HG02943 (cell line): ENCODE data around the gene SLC12A8.
A peak's percentile ranks its signal among the peaks of the same experiment; 100 is the strongest.

Experiments
- ATAC-seq: cut with Tn5 transposase; IDR thresholded peaks from one replicate; pipeline ENCODE4 v1.9.1; 2021; ENCODE audit warnings: mild to moderate bottlenecking, low read depth, moderate library complexity; ENCODE audit not compliant: unreplicated experiment

The SLC12A8 gene

DNA sequence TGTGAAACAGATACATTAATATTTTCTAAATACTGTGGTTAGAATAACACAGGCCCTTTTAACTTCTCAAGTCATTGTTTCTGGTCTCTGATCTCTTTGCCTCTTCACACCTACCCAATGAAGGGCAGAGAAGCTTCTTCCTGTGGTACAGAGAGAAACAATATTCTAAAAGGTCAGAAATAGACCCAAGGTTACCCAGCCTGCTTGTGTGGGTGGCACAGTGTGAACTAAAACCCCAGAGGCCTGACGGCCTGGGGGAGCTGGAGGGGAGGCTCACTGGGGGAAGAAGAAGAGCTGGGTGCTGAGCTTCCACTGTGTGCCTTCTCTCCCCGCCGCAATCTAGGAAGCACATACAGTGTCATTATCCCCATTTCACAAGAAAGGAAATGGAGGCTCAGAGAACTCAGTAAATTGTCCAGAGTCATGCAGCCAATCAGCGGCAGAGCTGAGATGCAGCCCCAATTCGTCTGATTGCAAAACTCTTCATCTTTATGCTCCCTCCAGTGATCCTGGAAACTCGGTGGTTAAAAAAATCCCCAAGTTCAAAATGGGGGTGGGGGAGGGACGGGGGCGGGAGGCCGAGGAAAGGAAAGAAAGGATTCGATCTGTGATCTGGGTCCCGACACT is 92.7 kb downstream of the SLC12A8 start:
- peak; percentile 61 for ATAC-seq

DNA sequence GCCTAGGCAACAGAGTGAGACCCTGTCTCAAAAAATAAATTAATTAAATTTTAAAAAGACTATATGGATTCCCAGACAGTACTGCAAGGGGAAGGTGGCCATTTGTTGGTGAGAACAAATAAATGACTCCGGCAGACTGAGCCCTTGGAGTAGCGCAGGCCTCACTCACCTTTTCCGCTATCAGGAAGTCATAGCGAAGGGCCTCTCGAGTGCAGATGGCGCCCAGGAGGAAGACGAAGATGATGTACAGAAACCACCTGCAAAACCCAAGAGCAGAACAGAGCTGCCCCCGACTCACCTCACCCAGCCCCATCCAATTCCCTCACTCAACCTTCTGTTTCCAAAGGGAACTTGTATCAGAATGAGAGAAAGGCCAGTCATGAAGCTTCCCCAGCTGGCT is 93.9 kb downstream of the SLC12A8 start:
- no peak for ATAC-seq

DNA sequence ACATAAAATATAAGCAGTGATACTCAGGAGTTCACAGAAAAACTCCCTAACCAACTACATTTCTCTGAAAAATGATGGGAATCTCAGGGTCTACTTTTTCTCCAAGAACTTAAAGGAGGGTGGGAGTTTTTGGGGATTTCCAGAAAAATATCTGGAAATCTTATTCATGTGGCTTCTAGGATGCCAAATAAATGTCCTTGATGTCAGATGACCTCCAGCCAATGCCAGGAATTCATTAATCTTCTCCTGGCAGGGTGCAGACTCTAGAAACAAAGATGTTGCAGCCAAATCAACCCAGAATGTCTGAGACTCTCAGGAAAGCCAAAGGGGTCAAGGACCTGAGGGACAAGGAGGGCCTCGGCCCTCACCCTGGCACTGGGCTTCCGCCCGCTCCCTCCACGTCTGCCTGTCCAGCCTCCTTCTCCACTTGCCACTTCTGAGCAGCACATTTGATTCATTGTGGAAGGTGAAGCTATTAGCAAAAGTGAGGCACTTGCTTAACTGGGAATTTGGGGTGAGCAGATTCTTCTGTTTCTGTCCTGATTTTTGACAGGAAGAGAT is 94.8 kb downstream of the SLC12A8 start:
- ATAC-seq: no peak

- ATAC-seq: no peak
These were observed 96.1 kb downstream of the SLC12A8 start for GRCh38 chr3:125116311-125117080.

GRCh38 chr3:125115640-125116039 is 96.9 kb downstream of the SLC12A8 start:
- ATAC-seq: no peak

- no peak for ATAC-seq
These were observed 99.6 kb downstream of the SLC12A8 start for GRCh38 chr3:125112981-125113380.

GRCh38 chr3:125110876-125111480 is 101.6 kb downstream of the SLC12A8 start:
- no peak for ATAC-seq

DNA sequence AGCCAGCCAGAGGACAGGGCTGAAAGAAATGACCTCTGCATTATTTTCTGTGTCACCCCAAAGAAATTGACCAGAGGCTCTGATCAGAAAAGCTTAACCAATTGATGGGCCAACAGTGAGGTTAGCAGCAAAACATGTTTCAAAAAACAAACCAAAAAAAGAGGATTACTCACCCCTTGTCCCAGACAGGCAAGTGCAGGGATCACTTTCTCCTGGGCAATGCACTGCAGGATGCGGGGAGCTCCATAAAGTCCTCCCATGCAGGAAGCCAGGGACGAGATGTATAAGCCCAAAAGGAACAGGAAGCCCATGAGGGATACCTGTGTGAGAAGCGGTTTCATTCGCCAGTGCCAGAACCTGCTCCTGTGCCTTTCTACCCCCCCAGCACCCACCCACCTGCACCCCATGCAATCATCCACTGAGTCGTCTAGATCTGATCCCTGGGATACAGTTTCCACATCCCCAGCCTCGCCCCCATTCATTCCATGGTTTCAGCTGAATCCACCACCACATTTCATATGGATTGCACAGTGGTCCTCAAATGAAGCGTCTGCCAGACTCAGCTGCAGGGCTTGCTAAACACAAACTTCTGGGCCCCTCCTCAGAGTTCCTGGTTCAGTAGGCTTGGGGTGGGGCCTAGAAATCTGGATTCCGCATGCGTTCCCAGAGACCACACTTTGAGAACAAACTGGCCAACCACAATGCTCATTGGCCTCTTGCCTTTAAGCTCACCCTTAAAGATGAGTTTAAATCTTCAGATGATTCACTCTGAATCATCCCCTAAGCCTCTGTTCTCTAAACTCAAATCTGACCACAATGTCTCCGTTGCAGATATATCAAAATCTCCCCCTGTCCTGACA is 102.3 kb downstream of the SLC12A8 start:
- no peak for ATAC-seq

- no peak for ATAC-seq
These were observed 103.0 kb downstream of the SLC12A8 start for GRCh38 chr3:125109536-125109925.

- ATAC-seq: no peak
These were observed 103.6 kb downstream of the SLC12A8 start for GRCh38 chr3:125108833-125109535.

DNA sequence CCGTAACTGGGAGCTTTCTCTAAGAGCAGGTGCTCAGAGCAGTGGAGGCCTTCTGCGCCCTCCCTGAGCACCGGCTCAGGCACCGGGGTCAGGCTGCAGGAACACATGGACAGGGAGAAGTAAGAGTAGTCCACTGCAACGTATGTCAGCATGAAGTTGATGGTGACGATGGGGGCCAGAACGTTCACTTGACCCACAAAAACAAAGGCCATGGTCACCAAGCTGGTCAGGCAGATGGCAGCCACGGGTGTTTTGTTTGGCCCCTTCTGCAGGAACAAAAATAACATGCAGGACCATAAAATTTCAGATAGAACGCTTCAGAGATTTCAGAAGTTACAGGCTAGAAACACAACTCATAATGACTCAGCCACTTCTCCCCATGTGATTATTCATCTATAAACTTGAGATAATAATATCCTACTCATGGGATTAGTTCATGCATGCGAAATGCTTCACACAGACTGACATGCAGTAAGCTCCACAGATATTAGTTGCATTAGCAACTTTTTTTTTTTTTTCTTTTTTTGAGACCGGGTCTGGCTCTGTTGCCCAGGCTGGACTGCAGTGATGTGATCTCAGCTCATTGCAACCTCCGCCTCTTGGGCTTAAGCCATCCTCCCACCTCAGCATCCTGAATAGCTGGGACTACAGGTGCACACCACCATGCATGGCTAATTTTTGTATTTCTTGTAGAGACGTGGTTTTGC is 104.5 kb downstream of the SLC12A8 start:
- no peak for ATAC-seq

GRCh38 chr3:125107363-125107762 is 105.2 kb downstream of the SLC12A8 start:
- no peak for ATAC-seq

DNA sequence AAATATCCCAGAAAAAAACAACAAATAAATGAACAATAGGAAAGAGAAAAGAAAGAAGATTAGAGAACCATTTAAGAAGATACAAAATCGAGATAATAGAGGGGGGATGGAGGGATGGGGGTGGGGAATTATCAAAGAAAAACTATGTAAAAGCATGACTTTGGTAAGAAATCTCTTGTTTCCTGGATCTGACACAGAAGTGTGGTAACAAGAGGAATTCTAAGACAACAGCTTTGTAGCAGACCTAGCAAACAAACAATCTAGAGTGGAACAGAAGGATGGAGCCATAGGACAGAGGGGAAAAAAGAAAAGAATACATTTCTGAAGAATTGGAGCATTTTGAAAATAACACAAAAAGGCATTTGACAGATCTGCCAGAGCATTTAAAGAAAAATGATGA is 107.4 kb downstream of the SLC12A8 start:
- no peak for ATAC-seq

- ATAC-seq: no peak
These were observed 107.9 kb downstream of the SLC12A8 start for GRCh38 chr3:125104639-125105038.

- ATAC-seq: no peak
These were observed 109.1 kb downstream of the SLC12A8 start for GRCh38 chr3:125103406-125103805.

DNA sequence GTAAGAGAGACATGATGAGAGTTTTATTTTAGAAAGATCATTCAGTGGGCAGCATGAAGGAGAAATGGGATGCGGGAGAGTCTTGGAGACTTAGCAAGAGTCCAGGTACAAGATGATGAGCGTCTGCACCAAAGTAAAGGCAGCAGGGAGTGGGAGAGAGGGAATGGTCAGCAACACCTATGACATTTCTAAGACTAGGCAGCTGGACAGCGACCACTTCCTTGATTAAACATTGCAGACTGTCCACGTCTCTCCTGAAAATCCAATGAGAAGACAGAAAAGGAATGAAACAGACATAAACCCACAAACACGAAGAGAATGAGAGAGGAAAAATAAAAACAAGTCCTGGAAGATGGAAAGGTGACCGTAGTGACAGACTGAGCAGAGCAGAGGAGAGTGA is 110.1 kb downstream of the SLC12A8 start:
- no peak for ATAC-seq

DNA sequence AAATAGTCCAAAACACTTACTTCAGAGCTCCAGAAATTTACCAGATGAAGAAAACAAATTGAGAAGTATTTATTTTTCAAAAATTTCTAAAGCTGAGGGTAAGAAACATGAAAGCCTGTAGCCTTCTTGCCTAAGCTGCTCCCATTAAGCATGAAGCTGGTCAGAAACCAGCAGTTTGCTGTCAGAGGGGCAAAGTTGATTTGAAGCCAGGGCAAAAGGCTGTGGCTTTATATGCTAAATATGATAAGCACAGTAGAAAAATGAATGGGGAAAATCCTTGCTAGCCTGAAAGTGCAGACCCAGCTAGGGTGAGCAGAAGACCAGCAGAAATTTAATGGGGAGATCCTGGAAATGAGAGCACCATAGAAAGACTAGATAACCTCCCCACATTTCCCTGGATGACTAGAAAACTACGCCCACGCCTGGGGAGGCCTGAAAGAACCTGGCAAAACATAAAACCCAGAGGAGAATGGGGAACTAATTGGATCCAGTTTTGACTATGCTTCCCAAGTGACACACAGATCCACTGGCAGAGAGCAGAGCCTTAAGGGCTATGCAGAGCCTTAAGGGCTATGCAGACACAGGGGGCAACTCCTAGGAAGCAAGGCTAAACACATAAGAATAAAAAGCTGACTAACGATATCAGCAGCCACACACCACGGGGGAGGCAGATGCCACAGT is 113.8 kb downstream of the SLC12A8 start:
- no peak for ATAC-seq

DNA sequence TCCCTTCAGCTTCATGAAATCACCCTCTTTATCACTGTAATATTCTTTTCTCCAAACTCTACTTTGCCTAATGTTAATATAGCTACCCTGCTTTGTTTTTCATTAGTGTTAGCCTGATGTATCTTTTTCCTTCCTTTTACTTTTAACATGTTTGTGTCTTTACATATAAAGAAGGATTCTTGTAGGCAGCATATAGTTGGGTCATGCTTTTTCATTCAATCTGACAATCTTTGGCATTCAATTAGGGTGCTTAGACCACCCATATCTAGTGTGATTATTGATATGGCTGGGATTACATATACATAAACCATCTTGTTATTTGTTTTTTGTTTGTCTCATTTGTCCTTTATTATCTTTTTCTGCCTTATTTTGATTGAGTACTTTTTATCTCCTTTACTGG is 121.9 kb downstream of the SLC12A8 start:
- no peak for ATAC-seq
